Measurements from ENCODE around the gene PTTG1.

The PTTG1 gene

GRCh38 chr5:160390787-160391696, 30.6 kb upstream of the PTTG1 start:
- no peak for DNase-seq (ENCODE audit: low spot score)
- no CpG with 5 or more reads among the region's 8 CpGs for WGBS, 2 donors (ENCODE audit: extremely low coverage in 2 of 2, insufficient read length in 2 of 2, insufficient replicate concordance in 1 of 2)

GRCh38 chr5:160395111-160395510, 26.5 kb upstream of the PTTG1 start:
- H2BK15ac ChIP-seq (ENCODE audit: low read length), result no peak overlapping the region
- H3K23ac ChIP-seq (ENCODE audit: low read depth, low read length, poor library complexity), result no peak overlapping the region
- no peak overlapping the region for H2AK5ac ChIP-seq (ENCODE audit: low read depth, low read length)
- no peak overlapping the region for H3K18ac ChIP-seq (ENCODE audit: low read length)
- H3K14ac ChIP-seq (ENCODE audit: low read length), result no peak overlapping the region
- no peak overlapping the region for H3K4me2 ChIP-seq (ENCODE audit: insufficient read depth, low read length, poor library complexity, severe bottlenecking)
- H3K79me1 ChIP-seq (ENCODE audit: low read depth, low read length), result no peaks in the 10 kb centered on the region
- no peaks in the 10 kb centered on the region for H3K4me1 ChIP-seq (ENCODE audit: control insufficient read depth in 2 of 2, insufficient read depth in 1 of 2, low read depth in 1 of 2, low read length in 2 of 2)
- H3K4ac ChIP-seq (ENCODE audit: low read length), result no peak overlapping the region
- no peak overlapping the region for H2BK5ac ChIP-seq (ENCODE audit: low read length)
- no peaks in the 10 kb centered on the region for H3K27me3 ChIP-seq (ENCODE audit: control insufficient read depth in 3 of 3, insufficient read depth in 3 of 3, low read depth in 1 of 3, low read length in 3 of 3)
- no peak overlapping the region for H3K27ac ChIP-seq (replicated peaks; ENCODE audit: low read length)
- DNase-seq (ENCODE audit: low spot score), result no peak
- H3K9me3 ChIP-seq (replicated peaks in 1 of 2; ENCODE audit: control insufficient read depth in 2 of 2, insufficient read depth in 1 of 2, low read depth in 1 of 2, low read length in 2 of 2), result no peaks in the 10 kb centered on the region
- no peak overlapping the region for H3K9ac ChIP-seq (ENCODE audit: low read depth, low read length, poor library complexity)
- H2BK120ac ChIP-seq (ENCODE audit: low read depth, low read length), result no peak overlapping the region
- H2AFZ ChIP-seq (ENCODE audit: low read length), result no peak overlapping the region
- H4K8ac ChIP-seq (ENCODE audit: low read depth, low read length), result no peak overlapping the region
- no peak overlapping the region for H2BK12ac ChIP-seq (ENCODE audit: low read length)
- WGBS, 2 donors (ENCODE audit: extremely low coverage in 2 of 2, insufficient read length in 2 of 2, insufficient replicate concordance in 1 of 2), result no CpG with 5 or more reads among the region's 7 CpGs
- no peak overlapping the region for H3K4me3 ChIP-seq (ENCODE audit: low read length in 2 of 2)
- peaks cover 3 to 46% of the 10 kb centered on the region in 2 donors for H3K36me3 ChIP-seq (replicated peaks in 1 of 2; ENCODE audit: control insufficient read depth in 2 of 2, insufficient read depth in 2 of 2, low read length in 2 of 2)
- H4K91ac ChIP-seq (ENCODE audit: low read depth, low read length, poor library complexity), result no peak overlapping the region

More at GRCh38 chr5:160390787-160391696, 30.6 kb upstream of the PTTG1 start:
- H4K91ac ChIP-seq (ENCODE audit: low read depth, low read length, poor library complexity), result no peak overlapping the region
- no peaks in the 10 kb centered on the region for H3K27me3 ChIP-seq (ENCODE audit: control insufficient read depth in 3 of 3, insufficient read depth in 3 of 3, low read depth in 1 of 3, low read length in 3 of 3)
- no peak overlapping the region for H3K14ac ChIP-seq (ENCODE audit: low read length)
- no peak overlapping the region for H2BK15ac ChIP-seq (ENCODE audit: low read length)
- no peak overlapping the region for H3K9ac ChIP-seq (ENCODE audit: low read depth, low read length, poor library complexity)
- no peak overlapping the region for H2AFZ ChIP-seq (ENCODE audit: low read length)
- no peak overlapping the region for H3K18ac ChIP-seq (ENCODE audit: low read length)
- H2BK12ac ChIP-seq (ENCODE audit: low read length), result no peak overlapping the region
- no peak overlapping the region for H3K27ac ChIP-seq (replicated peaks; ENCODE audit: low read length)
- no peak overlapping the region for H3K23ac ChIP-seq (ENCODE audit: low read depth, low read length, poor library complexity)
- peaks cover 3 to 39% of the 10 kb centered on the region in 2 donors for H3K36me3 ChIP-seq (replicated peaks in 1 of 2; ENCODE audit: control insufficient read depth in 2 of 2, insufficient read depth in 2 of 2, low read length in 2 of 2)
- peaks cover 3 to 17% of the 10 kb centered on the region in 2 donors for H3K9me3 ChIP-seq (replicated peaks in 1 of 2; ENCODE audit: control insufficient read depth in 2 of 2, insufficient read depth in 1 of 2, low read depth in 1 of 2, low read length in 2 of 2)
- no peak overlapping the region for H3K4ac ChIP-seq (ENCODE audit: low read length)
- no peak overlapping the region for H4K8ac ChIP-seq (ENCODE audit: low read depth, low read length)
- H3K4me3 ChIP-seq (ENCODE audit: low read length in 2 of 2), result no peak overlapping the region
- H3K79me1 ChIP-seq (ENCODE audit: low read depth, low read length), result no peaks in the 10 kb centered on the region
- no peak overlapping the region for H3K4me2 ChIP-seq (ENCODE audit: insufficient read depth, low read length, poor library complexity, severe bottlenecking)
- H2BK120ac ChIP-seq (ENCODE audit: low read depth, low read length), result no peak overlapping the region
- H2AK5ac ChIP-seq (ENCODE audit: low read depth, low read length), result no peak overlapping the region
- no peaks in the 10 kb centered on the region for H3K4me1 ChIP-seq (ENCODE audit: control insufficient read depth in 2 of 2, insufficient read depth in 1 of 2, low read depth in 1 of 2, low read length in 2 of 2)
- H2BK5ac ChIP-seq (ENCODE audit: low read length), result no peak overlapping the region

- H2BK5ac ChIP-seq (ENCODE audit: low read length), result no peak overlapping the region
- no peak overlapping the region for H3K4ac ChIP-seq (ENCODE audit: low read length)
- no peak overlapping the region for H3K14ac ChIP-seq (ENCODE audit: low read length)
- H3K36me3 ChIP-seq (replicated peaks in 1 of 2; ENCODE audit: control insufficient read depth in 2 of 2, insufficient read depth in 2 of 2, low read length in 2 of 2), result peaks cover 3 to 63% of the 10 kb centered on the region in 2 donors
- no peak overlapping the region for H4K91ac ChIP-seq (ENCODE audit: low read depth, low read length, poor library complexity)
- no peaks in the 10 kb centered on the region for H3K79me1 ChIP-seq (ENCODE audit: low read depth, low read length)
- no peak overlapping the region for H2BK15ac ChIP-seq (ENCODE audit: low read length)
- H3K27me3 ChIP-seq (ENCODE audit: control insufficient read depth in 3 of 3, insufficient read depth in 3 of 3, low read depth in 1 of 3, low read length in 3 of 3), result no peaks in the 10 kb centered on the region
- no peak overlapping the region for H3K9ac ChIP-seq (ENCODE audit: low read depth, low read length, poor library complexity)
- DNase-seq (ENCODE audit: low spot score), result no peak
- WGBS, 2 donors (ENCODE audit: extremely low coverage in 2 of 2, insufficient read length in 2 of 2, insufficient replicate concordance in 1 of 2), result no CpG with 5 or more reads among the region's 1 CpG
- H4K8ac ChIP-seq (ENCODE audit: low read depth, low read length), result no peak overlapping the region
- no peaks in the 10 kb centered on the region for H3K4me1 ChIP-seq (ENCODE audit: control insufficient read depth in 2 of 2, insufficient read depth in 1 of 2, low read depth in 1 of 2, low read length in 2 of 2)
- no peak overlapping the region for H3K27ac ChIP-seq (replicated peaks; ENCODE audit: low read length)
- no peak overlapping the region for H3K23ac ChIP-seq (ENCODE audit: low read depth, low read length, poor library complexity)
- H3K9me3 ChIP-seq (replicated peaks in 1 of 2; ENCODE audit: control insufficient read depth in 2 of 2, insufficient read depth in 1 of 2, low read depth in 1 of 2, low read length in 2 of 2), result no peaks in the 10 kb centered on the region
- H3K18ac ChIP-seq (ENCODE audit: low read length), result no peak overlapping the region
- H2BK120ac ChIP-seq (ENCODE audit: low read depth, low read length), result no peak overlapping the region
- H3K4me2 ChIP-seq (ENCODE audit: insufficient read depth, low read length, poor library complexity, severe bottlenecking), result no peak overlapping the region
- H2AK5ac ChIP-seq (ENCODE audit: low read depth, low read length), result no peak overlapping the region
- H3K4me3 ChIP-seq (ENCODE audit: low read length in 2 of 2), result no peak overlapping the region
- H2BK12ac ChIP-seq (ENCODE audit: low read length), result no peak overlapping the region
- H2AFZ ChIP-seq (ENCODE audit: low read length), result no peak overlapping the region
Measured at GRCh38 chr5:160397492-160397891, 24.2 kb upstream of the PTTG1 start.

- Histone ChIP-seq H3K27ac (replicated peaks; ENCODE audit: low read length) (no peak overlapping the region), H3K4me3 (ENCODE audit: low read length in 2 of 2) (peak overlapping the region in 1 of 2 donors; percentile 61), H2BK12ac (ENCODE audit: low read length) (no peak overlapping the region), H4K91ac (ENCODE audit: low read depth, low read length, poor library complexity) (no peak overlapping the region), H3K9ac (ENCODE audit: low read depth, low read length, poor library complexity) (no peak overlapping the region), H2BK120ac (ENCODE audit: low read depth, low read length) (no peak overlapping the region), H3K18ac (ENCODE audit: low read length) (no peak overlapping the region), H3K9me3 (replicated peaks in 1 of 2; ENCODE audit: control insufficient read depth in 2 of 2, insufficient read depth in 1 of 2, low read depth in 1 of 2, low read length in 2 of 2) (no peaks in the 10 kb centered on the region), H3K4me1 (ENCODE audit: control insufficient read depth in 2 of 2, insufficient read depth in 1 of 2, low read depth in 1 of 2, low read length in 2 of 2) (no peaks in the 10 kb centered on the region), H2AK5ac (ENCODE audit: low read depth, low read length) (no peak overlapping the region), H3K27me3 (ENCODE audit: control insufficient read depth in 3 of 3, insufficient read depth in 3 of 3, low read depth in 1 of 3, low read length in 3 of 3) (no peaks in the 10 kb centered on the region), H2BK15ac (ENCODE audit: low read length) (no peak overlapping the region), H2BK5ac (ENCODE audit: low read length) (no peak overlapping the region), H3K79me1 (ENCODE audit: low read depth, low read length) (no peaks in the 10 kb centered on the region), H3K36me3 (replicated peaks in 1 of 2; ENCODE audit: control insufficient read depth in 2 of 2, insufficient read depth in 2 of 2, low read length in 2 of 2) (peaks cover 7 to 62% of the 10 kb centered on the region in 2 donors), H3K4ac (ENCODE audit: low read length) (no peak overlapping the region), H4K8ac (ENCODE audit: low read depth, low read length) (no peak overlapping the region), H3K14ac (ENCODE audit: low read length) (no peak overlapping the region), H2AFZ (ENCODE audit: low read length) (no peak overlapping the region), H3K4me2 (ENCODE audit: insufficient read depth, low read length, poor library complexity, severe bottlenecking) (no peak overlapping the region), H3K23ac (ENCODE audit: low read depth, low read length, poor library complexity) (no peak overlapping the region)
- WGBS, 2 donors (ENCODE audit: extremely low coverage in 2 of 2, insufficient read length in 2 of 2, insufficient replicate concordance in 1 of 2), result no CpG with 5 or more reads among the region's 4 CpGs
- no peak for DNase-seq (ENCODE audit: low spot score)
Measured at GRCh38 chr5:160398806-160399205, 22.8 kb upstream of the PTTG1 start.
